GM19238 (cell line): ENCODE measurements around the gene CDKAL1.
"Not testable (repeated sequence)": the region's sequence is repeated elsewhere in the genome, so short reads cannot be mapped to it uniquely, and the experiment has no call there.

ENCODE experiments used
- DNase-seq: peaks from one replicate; pipeline ENCODE4 v3.0.0; 2011; ENCODE audit warnings: low spot score; ENCODE audit not compliant: insufficient read length

The CDKAL1 gene

DNA sequence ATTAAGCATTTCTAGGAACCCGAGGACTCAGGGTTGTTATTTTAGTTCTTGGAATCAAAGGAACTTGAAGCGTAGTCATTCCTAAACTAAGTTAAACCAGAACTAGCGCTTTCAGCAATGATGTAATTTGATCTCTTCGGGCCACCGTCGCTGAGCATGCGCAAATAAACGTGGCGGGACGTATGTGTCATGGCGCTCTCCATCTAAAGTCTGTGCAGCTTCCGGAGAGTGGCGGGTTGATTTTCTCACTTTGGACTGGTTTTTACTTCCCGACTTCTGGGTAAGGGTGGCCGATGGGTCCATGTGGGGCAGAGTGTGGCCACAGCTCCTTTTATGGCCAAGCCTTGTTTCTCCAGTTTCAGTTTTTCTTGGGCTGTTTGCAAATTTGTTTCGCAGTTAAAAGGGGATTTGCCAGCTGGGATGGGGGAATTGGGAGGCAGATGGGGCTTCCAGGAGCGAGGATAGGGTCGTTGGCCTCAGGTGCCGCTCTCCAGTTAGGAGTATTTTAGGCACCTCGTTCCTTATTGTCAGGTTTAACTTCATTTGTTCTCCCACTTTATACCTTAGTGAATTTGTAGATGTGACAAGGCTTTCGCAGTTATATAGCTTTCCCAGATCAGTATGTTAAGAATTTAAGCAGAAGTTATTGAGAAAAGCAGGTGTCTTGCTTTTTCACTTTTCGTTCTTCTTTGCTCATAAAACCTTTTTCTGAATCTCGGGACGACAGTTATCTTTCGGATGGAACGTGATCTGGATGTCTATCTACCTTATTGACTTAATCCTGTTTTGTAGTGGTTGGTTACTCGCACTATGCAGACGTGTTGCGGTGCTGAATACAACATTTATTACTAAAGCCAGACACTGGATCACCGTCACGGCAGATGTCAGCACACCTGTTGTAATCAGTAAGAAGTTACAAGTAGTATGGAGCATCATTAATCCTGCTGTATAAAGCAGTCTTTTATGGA is at the start of gene CDKAL1:
Gene CDKAL1 (plus strand): TSS at position 163 of the 968 bp plus-strand sequence. CDS start 11,894 bp downstream, outside the sequence.
- DNase-seq: peak; percentile 34

DNA sequence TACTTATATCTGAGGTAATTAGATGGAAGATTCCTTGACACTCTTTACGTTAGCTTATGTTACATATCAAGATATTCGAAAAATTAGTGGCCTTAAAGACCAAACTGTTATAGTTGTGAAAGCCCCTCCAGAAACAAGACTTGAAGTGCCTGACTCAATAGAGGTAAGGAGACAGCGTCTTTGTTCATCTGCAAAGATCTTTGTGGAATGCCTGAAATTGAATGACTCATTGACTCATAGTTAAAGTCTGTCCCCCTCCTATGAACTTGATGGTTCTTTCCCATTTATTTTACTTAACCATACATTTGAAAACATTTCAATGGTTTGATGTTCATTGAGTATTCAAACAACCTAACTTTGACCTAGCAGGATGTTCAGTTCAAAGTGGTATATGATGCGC is 47.6 kb upstream of the CDKAL1 start:
- no peak for DNase-seq

DNA sequence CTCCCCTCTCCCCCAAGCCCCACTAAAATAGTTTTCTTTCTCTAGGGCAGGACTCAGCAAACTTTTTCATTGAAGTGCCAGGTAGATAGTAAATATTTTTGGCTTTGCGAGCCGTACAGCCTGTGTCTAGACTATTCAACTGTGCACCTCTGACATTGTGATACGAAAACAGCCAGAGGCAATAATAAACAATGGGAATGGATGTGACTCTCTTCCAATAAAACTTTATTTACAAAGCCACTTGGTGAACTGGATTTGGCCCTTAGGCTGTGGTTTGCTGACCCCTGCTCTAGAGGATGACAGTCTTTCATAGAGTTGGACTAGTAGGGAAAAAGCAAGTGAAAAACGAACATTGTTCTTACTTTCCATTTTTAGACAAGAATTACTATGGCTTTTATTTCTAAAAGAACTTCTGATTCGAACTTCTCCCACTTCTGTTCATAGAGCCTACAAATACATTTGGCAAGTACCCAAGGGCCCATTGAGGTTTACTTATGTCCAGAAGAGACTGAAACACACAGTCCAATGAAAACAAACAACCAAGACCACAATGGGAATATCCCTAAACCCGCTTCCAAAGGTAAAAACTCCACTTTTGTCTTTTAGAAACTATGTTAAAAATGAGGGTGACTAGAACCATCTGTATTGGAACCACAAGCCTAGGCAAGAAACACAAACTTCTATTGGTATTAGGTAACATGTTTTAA is 46.4 kb upstream of the CDKAL1 start:
- no peak for DNase-seq

DNA sequence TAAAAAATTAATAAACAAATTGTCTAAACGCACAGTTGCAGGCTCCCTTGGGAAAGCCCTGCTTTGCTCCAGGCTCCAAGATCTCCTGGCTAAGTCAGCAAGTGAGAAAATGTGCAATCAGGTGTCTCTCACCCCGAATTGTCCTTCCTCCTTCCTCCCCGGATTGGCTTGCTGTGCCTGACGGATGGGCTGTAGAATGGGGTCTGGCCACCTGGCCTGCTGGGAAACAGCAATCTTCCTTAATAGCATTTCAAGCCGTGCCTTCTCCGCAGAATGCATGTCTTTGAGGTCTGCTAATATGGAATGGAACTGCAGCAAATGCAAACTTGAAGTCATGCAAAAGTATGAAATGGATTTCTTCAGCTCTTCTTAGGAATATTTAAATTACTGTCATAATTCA is 43.7 kb upstream of the CDKAL1 start:
- no peak for DNase-seq

DNA sequence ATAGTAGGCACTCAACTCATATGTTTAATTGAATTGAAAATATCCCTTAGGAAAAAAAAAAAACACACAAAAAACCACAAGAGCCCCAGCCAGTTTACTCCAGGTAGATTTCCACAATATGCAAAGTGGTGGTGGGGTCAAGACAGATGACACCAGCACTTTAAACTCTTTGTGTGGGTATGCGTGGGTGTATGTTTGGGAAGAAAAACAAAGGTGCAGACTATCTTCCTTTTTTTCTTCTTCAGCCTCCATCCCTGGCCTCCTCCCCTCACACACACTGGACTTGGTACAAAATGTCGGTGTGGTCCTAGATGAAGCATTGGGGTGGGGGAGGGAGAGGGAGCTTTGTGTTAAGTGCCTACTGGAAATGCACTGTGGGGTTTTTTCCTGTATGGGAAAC is 42.2 kb upstream of the CDKAL1 start:
- no peak for DNase-seq

DNA sequence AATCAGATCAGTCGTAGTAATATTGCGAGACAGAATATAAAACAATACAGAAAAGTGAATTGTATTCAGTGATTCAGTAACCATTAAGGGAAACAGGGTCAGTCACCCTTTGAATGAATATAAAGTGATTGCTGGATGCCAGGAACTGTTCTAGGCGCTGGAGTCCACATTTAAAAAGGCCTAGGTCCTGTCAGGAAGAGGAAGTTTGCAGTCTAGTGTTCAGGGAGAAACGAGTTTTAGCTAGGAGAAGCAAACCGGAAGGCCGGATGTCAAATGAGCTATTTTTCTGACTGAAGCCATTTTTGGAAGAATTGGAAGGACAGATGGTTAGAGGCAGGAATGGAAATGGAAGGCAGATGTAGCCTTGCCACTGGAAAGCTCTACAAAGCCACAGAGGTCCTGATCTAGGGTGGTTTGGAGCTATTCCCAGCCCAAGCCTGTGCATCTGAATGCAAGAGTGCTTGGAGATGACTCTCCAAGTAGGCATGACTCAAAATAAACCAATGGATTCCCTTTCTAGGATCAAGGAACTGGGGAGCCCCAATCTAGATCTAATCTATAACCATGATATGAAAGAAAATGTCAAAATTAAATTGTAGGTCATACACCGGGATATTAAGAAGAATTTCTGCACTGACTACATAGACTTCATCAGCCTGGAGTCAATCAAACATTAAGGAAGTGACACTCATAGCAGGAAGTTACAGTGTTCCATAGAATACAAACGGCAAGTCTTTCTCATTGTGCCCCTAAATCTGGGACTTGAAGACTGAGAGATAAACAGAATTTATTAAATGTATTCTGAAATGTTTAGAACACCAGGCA is 36.8 kb upstream of the CDKAL1 start:
- no peak for DNase-seq

DNA sequence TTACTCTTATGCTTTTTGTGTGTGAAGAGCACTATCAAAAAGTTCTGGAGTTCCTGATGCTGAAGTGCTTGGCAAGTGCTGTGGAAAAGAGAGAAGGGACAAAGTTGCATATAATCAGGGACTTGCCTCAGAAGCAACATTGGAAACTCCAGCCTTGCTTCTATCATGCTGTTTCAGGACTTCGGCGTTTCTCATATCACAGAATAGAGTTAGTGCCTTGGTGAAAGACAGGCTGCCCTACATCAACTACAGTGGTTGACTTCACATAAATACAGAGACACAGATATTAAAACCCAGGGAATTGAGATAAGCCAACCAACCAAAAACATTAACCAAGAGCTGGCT is 36.2 kb upstream of the CDKAL1 start:
- DNase-seq: no peak

DNA sequence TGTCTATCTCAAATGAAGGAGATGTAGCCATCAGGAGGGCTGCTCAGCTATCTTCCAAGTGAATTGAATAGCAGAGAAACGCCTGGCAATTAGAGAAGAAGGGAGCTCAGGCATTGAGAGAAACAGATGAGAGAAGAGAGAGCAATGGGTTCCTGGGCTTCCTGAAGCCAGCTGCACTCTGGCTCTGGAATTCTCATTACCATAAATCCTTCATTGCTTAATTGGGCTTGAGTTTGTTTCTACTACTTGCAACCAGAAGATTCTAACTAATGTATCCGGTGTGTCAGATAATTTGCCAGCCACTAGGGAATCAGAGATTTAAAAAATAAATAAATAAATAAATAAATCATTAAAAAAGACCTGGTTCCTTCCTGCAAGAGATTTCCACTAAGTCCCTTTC is 25.0 kb upstream of the CDKAL1 start:
- no peak for DNase-seq

DNA sequence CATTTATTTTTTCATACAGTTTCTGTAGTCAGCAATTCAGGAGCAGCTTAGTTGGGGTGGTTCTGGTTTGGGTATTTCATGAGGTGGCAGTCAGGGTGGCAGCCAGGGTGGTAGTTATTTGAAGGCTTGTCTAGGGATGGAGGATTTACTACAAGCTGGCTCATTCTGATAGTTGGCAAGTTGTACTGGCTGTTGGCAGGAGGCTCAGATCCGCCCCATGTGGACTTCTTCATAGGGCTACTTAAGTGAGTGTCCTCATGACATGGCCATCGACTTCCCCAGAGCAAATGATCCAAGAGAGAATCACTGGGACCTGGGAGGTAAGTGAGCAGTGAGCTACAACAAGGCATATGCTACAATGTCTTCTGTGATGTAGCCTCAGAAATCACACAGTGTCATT is 22.4 kb upstream of the CDKAL1 start:
- DNase-seq: no peak

DNA sequence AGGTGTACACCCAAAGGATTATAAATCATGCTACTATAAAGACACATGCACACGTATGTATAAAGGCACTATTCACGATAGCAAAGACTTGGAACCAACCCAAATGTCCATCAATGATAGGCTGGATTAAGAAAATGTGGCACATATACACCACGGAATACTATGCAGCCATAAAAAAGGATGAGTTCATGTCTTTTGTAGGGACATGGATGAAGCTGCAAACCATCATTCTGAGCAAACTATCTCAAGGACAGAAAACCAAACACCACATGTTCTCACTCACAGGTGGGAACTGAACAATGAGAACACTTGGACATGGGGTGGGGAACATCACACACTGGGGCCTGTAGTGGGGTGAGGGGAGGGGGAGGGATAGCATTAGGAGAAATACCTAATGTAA is 9.0 kb upstream of the CDKAL1 start:
- DNase-seq: not testable (repeated sequence)

DNA sequence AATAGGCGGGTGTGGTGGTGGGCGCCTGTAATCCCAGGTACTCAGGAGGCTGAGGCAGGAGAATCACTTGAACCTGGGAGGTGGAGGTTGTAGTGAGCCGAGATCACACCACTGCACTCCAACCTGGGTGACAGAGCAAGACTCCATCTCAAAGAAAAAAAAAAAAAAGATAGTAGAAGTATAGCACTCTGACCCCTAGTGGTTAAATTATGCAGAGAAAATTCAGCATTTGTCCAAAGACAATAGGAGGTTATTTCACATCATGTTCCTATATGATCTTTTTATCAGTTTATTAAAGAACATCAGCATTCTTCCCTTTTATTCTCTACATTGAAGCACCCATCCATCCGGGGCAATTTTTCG is 5.2 kb upstream of the CDKAL1 start:
- not testable (repeated sequence) for DNase-seq

DNA sequence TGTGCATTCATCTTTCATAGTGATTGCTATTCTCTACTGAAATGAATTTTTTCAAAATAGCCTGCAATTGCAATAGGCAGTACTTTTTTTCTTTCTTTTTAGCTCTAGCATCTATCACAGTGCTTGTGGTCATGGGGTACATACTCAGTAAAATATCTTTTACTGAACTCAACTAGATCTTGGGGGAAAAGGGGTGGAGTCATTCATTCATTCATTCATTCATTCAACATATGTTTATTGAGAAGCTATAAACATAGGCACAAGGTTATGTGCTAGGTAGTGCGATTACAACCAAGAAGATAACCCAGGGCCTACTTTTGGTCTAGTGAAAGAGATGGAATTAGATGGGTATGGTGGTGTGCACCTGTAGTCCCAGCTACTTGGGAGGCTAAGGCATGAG is 1.4 kb upstream of the CDKAL1 start:
- DNase-seq: no peak

DNA sequence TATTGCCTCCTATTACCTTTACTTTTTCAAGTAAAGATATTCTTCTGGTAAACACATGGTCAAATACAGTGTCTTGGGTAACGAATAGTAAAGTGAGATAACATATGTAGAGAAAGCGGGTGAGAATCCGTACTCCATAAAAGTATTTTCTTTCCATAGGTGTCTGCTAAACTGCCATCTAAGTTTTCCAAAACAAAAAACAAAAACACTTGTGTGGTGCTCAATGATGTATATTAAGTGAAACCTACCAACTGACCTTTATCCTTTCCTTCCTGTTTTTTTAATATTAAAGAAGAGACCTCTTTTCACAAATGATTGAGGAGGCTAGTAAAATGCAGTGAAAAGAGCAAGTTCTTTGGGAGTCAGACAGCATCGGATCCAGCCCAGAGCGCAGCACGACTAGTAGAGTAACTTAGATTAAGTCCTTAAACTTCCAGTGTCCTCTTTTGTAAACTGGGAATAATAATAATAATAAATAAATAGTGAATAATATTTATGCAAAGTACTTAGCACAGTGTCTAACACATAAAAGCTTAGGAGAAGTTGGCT is 437 bp upstream of the CDKAL1 start:
- no peak for DNase-seq

DNA sequence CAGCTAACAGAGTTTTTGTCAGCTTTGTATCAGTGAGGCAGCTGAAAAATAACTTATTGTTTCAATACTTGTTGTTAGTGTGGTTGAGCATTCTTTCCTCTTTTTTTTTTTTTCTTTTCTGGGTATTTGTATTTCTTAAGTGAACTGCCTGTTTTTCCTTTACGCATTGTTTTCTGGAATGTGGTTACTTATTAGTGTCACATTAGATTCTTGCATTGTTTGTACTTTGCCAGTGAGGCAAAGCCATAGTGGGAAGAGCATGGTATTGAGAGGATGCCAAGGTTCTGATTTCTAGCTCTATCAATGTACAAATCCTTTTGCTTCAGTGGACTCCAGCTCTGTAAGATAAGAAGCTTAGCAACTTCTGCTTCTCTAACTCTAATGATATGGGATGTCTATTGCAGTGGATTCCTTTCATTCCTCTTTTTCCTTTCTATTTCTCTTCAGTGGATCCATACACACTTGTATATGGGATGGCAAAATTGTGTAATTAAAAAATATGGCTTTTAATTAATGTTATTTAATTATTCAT is 3.9 kb downstream of the CDKAL1 start:
- no peak for DNase-seq

DNA sequence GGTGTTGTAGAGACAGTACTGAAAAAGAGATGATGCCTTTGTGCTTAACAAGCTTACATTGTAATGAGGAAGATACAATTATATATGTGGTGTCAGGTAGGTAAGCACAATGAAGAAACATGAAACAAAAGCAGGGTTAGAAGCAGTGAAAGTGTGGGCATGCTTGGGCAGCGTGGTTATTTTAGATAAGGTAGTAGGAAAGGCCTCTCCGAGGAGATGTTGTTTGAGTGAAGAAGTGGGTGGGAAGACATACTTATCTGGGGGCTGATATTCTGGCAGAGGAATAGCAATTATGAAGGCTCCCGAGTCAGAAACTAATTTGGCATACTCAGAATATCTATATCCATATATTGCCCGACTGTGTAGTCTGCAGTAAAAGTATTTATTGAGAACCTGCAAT is 4.7 kb downstream of the CDKAL1 start:
- no peak for DNase-seq

DNA sequence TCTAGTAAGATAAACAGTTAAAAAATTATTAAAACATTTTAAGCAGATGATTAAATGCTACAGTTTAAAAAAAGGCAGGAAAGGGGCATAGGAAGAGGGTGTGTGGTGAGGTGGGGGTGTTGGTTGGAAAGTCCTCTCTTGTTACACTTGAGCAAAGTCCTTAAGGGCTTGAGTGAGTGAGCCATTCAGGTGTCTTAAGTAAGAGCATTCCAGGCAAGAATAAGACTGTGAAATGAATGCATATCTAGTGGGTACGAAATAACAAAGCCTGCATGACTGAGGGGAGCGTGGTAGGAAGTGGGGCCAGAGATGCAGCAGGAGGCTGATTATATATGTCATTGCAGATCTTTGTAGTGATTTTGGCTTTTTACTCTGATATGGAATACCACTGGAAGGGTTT is 5.1 kb downstream of the CDKAL1 start:
- no peak for DNase-seq

DNA sequence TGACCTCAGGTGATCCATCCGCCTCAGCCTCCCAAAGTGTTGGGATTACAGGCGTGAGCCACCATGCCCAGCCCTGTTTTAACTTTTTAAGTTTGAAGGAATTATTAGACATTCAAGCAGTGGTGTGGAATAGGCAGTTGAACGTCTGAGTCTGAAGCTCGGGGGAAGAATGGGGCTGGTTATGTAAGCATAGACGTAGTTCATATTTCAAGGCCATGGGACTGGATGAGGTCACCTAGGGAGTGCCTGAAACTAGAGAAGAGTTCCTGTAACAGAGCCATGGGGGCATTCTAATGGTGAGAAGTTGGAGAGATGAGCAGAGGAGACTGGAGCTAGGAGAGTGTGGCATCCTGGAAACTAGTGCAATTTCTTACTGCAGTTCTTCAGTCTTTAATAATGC is 6.4 kb downstream of the CDKAL1 start:
- DNase-seq: no peak

DNA sequence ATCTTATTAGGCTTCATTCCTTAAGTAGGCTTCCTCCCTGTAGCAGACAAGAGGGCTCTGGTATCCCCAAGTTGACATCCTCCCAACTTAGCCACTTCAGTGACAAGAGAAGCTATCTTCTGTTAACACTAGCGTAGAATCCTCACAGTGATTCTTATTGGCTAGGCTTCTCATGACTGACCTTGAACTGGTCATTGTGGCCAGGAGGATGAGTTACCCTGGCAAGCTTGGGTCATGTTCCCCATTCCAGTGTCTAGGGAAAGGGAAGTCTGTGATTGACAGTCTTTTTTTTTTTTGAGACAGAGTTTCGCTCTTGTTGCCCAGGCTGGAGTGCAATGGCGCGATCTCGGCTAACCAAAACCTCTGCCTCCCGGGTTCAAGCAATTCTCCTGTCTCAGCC is 7.1 kb downstream of the CDKAL1 start:
- no peak for DNase-seq

DNA sequence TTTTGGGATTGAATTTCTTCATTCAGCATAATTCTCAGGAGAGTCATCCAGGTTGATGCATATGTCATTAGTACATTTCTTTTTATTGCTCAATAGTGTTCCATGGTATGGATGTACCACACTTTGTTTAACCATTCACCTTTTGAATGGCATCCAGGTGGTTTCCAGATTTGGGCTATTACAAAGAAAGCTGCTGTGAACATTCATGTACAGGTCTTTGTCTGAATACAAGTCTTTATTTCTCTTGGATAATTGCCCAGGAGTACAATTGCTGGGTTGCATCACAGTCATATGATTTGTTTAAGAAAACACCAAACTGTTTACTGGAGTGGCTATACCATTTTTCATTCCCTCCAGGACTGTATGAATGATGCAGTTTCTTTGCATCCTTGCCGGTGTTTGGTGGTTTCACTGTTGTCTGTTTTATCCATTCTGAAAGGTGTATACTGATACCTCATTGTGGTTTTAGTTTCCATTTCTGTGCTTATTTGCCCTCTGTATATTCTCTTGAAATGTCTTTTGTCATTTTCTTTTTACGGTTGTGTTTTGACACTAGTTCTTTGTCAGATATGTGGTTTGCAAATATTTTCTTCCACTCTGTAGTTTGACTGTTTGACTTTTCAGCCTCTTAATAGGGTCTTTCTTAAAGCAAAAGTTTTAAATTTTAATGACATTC is 8.8 kb downstream of the CDKAL1 start:
- DNase-seq: no peak

DNA sequence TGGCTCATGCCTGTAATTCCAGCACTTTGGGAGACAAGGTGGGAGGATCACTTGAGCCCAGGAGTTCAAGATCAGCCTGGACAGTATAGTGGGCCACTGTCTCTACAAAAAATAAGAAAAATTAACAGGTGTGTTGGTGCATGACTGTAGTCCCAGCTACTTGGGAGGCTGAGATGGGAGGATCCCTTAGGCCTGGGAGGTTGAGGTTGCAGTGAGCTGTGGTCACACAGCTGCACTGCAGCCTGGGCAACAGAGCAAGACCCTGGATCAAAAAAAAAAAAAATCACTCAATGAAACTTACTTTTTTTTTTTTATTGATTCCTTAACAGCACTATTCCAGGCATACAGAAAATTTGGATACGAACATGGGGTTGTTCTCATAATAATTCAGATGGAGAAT is 14.0 kb downstream of the CDKAL1 start:
- no peak for DNase-seq

DNA sequence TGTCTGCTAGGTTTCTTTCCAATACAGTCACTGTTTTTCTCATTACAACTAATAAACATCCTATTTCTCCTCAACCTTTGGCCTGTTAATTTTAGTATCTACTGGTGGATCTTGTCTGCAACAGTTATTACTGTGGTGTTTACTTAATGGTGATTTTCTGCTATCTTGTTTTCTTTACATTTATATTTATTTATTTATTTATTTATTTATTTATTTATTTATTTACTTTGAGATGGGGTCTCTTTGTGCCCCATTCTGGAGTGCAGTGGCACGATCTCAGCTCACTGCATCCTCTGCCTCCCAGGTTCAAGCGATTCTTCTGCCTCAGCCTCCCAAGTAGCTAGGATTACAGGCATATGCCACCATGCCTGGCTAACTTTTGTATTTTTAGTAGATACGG is 15.1 kb downstream of the CDKAL1 start:
- DNase-seq: not testable (repeated sequence)
